Amygdala (tissue), 56 donors: ENCODE data around the gene R3HDM1.
A peak's percentile ranks its signal among the peaks of the same experiment; 100 is the strongest.
"Not testable (repeated sequence)": the region's sequence is repeated elsewhere in the genome, so short reads cannot be mapped to it uniquely, and the experiment has no call there.

Experiments used
- DNase-seq, 56 donors: peaks; one replicate each; lab custom pipeline; 2025; lab: John Stamatoyannopoulos, UW

R3HDM1 gene

GRCh38 chr2:135563793-135564192, 32.5 kb downstream of the R3HDM1 start:
- DNase-seq = no peak

- no peak for DNase-seq
Measured at GRCh38 chr2:135570884-135571283, 39.6 kb downstream of the R3HDM1 start.

- no peak for DNase-seq
Measured at GRCh38 chr2:135573620-135574019, 42.3 kb downstream of the R3HDM1 start.

GRCh38 chr2:135581282-135581681, 50.0 kb downstream of the R3HDM1 start:
- no peak for DNase-seq

GRCh38 chr2:135582383-135582782, 51.1 kb downstream of the R3HDM1 start:
- no peak for DNase-seq

- DNase-seq = no peak
Measured at GRCh38 chr2:135585586-135585985, 54.3 kb downstream of the R3HDM1 start.

- peak in 2 of 56 donors; percentile 5 to 23 for DNase-seq
Measured at GRCh38 chr2:135586148-135586547, 54.9 kb downstream of the R3HDM1 start.

- DNase-seq = no peak
Measured at GRCh38 chr2:135587958-135588357, 56.7 kb downstream of the R3HDM1 start.

- no peak for DNase-seq
Measured at GRCh38 chr2:135590619-135591260, 59.5 kb downstream of the R3HDM1 start.

GRCh38 chr2:135600915-135601314, 69.6 kb downstream of the R3HDM1 start:
- DNase-seq = no peak

- DNase-seq = peak in 2 of 56 donors; percentile 4 to 5
Measured at GRCh38 chr2:135603543-135603942, 72.3 kb downstream of the R3HDM1 start.

GRCh38 chr2:135607561-135607960, 76.3 kb downstream of the R3HDM1 start:
- DNase-seq = no peak

- DNase-seq = no peak
Measured at GRCh38 chr2:135612319-135612718, 81.0 kb downstream of the R3HDM1 start.

GRCh38 chr2:135615404-135615803, 84.1 kb downstream of the R3HDM1 start:
- DNase-seq = no peak

GRCh38 chr2:135617501-135618015, 86.3 kb downstream of the R3HDM1 start:
- no peak for DNase-seq

GRCh38 chr2:135620198-135620597, 88.9 kb downstream of the R3HDM1 start:
- no peak for DNase-seq

GRCh38 chr2:135629520-135629919, 98.2 kb downstream of the R3HDM1 start:
- DNase-seq = no peak

- not testable (repeated sequence) for DNase-seq
Measured at GRCh38 chr2:135630034-135630433, 98.8 kb downstream of the R3HDM1 start.

GRCh38 chr2:135630488-135630887, 99.2 kb downstream of the R3HDM1 start:
- DNase-seq = no peak

- no peak for DNase-seq
Measured at GRCh38 chr2:135633582-135633981, 102.3 kb downstream of the R3HDM1 start.

GRCh38 chr2:135635212-135635835, 104.0 kb downstream of the R3HDM1 start:
- no peak for DNase-seq

GRCh38 chr2:135636982-135637381, 105.7 kb downstream of the R3HDM1 start:
- no peak for DNase-seq
